ENCODE data around the gene STK24.

Gene STK24

GRCh38 chr13:98460516-98460915, 116.4 kb downstream of the STK24 start:
- Histone ChIP-seq H3K4me3 (ENCODE audit: low read depth in 1 of 2, low read length in 2 of 2) (no peak overlapping the region), H3K9me3 (ENCODE audit: low read length) (no peaks in the 10 kb centered on the region), H3K27ac (ENCODE audit: low read depth, low read length) (no peak overlapping the region), H3K9ac (ENCODE audit: low read length) (no peak overlapping the region), H3K4me1 (ENCODE audit: insufficient read depth, low read length) (peaks cover 25% of the 10 kb centered on the region), H3K36me3 (ENCODE audit: insufficient read depth, low read length) (peaks cover 69% of the 10 kb centered on the region), H3K27me3 (ENCODE audit: control insufficient read depth in 1 of 2, insufficient read depth in 2 of 2, low read length in 2 of 2) (no peaks in the 10 kb centered on the region)

GRCh38 chr13:98459721-98460370, 117.1 kb downstream of the STK24 start:
- H3K9me3 ChIP-seq (ENCODE audit: low read length): no peaks in the 10 kb centered on the region
- peaks cover 63% of the 10 kb centered on the region for H3K36me3 ChIP-seq (ENCODE audit: insufficient read depth, low read length)
- peaks cover 22% of the 10 kb centered on the region for H3K4me1 ChIP-seq (ENCODE audit: insufficient read depth, low read length)
- H3K27ac ChIP-seq (ENCODE audit: low read depth, low read length): no peak overlapping the region
- H3K9ac ChIP-seq (ENCODE audit: low read length): no peak overlapping the region
- H3K27me3 ChIP-seq (ENCODE audit: control insufficient read depth in 1 of 2, insufficient read depth in 2 of 2, low read length in 2 of 2): no peaks in the 10 kb centered on the region
- no peak overlapping the region for H3K4me3 ChIP-seq (ENCODE audit: low read depth in 1 of 2, low read length in 2 of 2)

DNA sequence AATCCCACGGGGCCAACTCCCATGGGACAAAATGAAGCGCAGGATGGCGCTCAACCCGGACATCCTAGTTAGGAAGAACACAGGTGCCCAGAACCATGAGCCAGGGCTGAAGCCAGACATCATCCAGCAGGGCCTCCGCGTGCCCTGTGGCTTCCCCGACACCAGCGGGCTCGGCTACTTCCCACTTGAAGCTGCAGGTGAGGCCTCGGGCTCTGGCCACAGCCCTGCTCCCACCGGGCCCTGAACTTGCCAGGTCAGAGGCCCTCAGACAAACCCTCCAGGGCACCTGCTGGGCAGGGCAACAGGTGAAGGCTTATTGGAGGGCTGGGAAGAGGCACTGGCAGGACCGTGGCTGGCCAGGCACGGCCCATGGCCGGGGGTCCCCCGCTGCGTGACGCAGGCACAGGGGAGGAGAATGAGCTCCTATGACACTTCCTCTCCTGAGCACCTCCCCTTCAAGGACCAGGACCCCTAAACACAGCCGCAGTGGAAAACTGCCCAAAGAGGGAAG, 117.7 kb downstream of the STK24 start:
- no peak overlapping the region for H3K4me3 ChIP-seq (ENCODE audit: low read depth in 1 of 2, low read length in 2 of 2)
- peaks cover 25% of the 10 kb centered on the region for H3K4me1 ChIP-seq (ENCODE audit: insufficient read depth, low read length)
- H3K27me3 ChIP-seq (ENCODE audit: control insufficient read depth in 1 of 2, insufficient read depth in 2 of 2, low read length in 2 of 2): no peaks in the 10 kb centered on the region
- no peak overlapping the region for H3K9ac ChIP-seq (ENCODE audit: low read length)
- no peaks in the 10 kb centered on the region for H3K9me3 ChIP-seq (ENCODE audit: low read length)
- no peak overlapping the region for H3K27ac ChIP-seq (ENCODE audit: low read depth, low read length)
- peaks cover 63% of the 10 kb centered on the region for H3K36me3 ChIP-seq (ENCODE audit: insufficient read depth, low read length)

DNA sequence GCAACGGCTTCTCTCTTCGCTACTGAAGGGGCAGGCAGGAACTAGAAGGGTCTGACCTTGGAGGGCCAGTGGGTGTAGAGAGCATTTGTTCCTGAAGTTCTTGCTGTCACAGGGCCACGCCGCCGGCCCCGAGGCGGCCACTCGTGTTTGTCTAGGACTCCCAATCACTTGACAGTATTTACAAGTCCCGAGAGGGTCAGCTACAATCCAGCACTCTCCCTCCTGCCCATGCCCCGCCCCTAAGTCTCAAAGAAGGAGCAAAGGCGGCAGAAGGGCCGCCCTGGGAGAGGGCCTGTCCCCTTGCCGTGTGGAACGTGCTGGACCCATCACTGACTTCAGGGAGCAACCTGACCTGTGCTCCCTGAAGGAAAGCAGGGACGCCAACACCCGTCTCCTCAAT, 118.5 kb downstream of the STK24 start:
- H3K9ac ChIP-seq (ENCODE audit: low read length): no peak overlapping the region
- H3K27ac ChIP-seq (ENCODE audit: low read depth, low read length): no peak overlapping the region
- peaks cover 25% of the 10 kb centered on the region for H3K4me1 ChIP-seq (ENCODE audit: insufficient read depth, low read length)
- H3K27me3 ChIP-seq (ENCODE audit: control insufficient read depth in 1 of 2, insufficient read depth in 2 of 2, low read length in 2 of 2): no peaks in the 10 kb centered on the region
- H3K36me3 ChIP-seq (ENCODE audit: insufficient read depth, low read length): peaks cover 62% of the 10 kb centered on the region
- no peaks in the 10 kb centered on the region for H3K9me3 ChIP-seq (ENCODE audit: low read length)
- no peak overlapping the region for H3K4me3 ChIP-seq (ENCODE audit: low read depth in 1 of 2, low read length in 2 of 2)

DNA sequence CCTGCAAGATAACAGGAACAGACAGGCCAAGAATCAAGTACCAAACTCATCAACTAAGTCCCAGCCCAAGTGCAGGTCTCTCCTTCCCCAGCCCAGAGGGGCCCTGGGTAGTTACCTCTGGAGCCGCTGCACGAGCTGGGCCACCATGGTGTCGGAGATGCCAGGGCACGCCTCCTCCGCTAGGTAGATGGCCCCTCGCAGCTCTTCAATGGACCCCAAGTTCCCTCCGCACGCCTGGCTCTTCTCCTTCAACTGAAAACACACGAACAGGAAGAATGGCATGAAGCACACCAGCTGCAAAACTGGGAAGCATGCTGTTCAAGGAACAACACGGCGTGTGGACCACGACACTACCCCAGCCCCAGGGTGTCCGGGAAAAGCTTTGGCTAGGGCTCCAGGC, 119.9 kb downstream of the STK24 start:
- Histone ChIP-seq H3K9ac (ENCODE audit: low read length) (no peak overlapping the region), H3K27ac (ENCODE audit: low read depth, low read length) (no peak overlapping the region), H3K4me1 (ENCODE audit: insufficient read depth, low read length) (peaks cover 18% of the 10 kb centered on the region), H3K27me3 (ENCODE audit: control insufficient read depth in 1 of 2, insufficient read depth in 2 of 2, low read length in 2 of 2) (no peaks in the 10 kb centered on the region), H3K36me3 (ENCODE audit: insufficient read depth, low read length) (peaks cover 51% of the 10 kb centered on the region), H3K4me3 (ENCODE audit: low read depth in 1 of 2, low read length in 2 of 2) (no peak overlapping the region), H3K9me3 (ENCODE audit: low read length) (no peaks in the 10 kb centered on the region)

DNA sequence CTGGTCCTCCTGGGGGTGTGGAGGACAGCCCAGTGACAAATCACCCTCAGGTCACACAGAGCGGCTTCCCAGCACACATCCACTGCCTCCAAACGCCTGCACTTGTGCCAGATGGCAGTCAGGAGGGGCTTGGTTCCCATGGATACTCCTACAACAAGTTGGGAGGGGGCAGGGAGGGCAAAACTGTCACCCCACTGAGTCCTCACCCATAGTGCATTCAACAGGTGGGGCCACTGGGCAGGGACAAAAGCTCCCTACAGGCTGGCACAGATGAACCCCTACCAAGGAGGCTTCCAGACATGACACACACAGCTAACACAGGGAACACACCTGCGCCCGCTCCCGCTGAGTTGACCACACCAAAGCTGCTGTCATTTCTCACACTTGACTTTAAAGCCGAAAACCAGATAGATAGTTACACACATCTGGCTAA, 120.5 kb downstream of the STK24 start:
- no peak overlapping the region for H3K27ac ChIP-seq (ENCODE audit: low read depth, low read length)
- peaks cover 47% of the 10 kb centered on the region for H3K36me3 ChIP-seq (ENCODE audit: insufficient read depth, low read length)
- no peak overlapping the region for H3K9ac ChIP-seq (ENCODE audit: low read length)
- H3K27me3 ChIP-seq (ENCODE audit: control insufficient read depth in 1 of 2, insufficient read depth in 2 of 2, low read length in 2 of 2): no peaks in the 10 kb centered on the region
- H3K9me3 ChIP-seq (ENCODE audit: low read length): no peaks in the 10 kb centered on the region
- H3K4me1 ChIP-seq (ENCODE audit: insufficient read depth, low read length): peaks cover 21% of the 10 kb centered on the region
- H3K4me3 ChIP-seq (ENCODE audit: low read depth in 1 of 2, low read length in 2 of 2): no peak overlapping the region

- peak overlapping the region; percentile 25 for H3K27ac ChIP-seq (ENCODE audit: low read depth, low read length)
- H3K4me3 ChIP-seq (ENCODE audit: low read depth in 1 of 2, low read length in 2 of 2): no peak overlapping the region
- H3K9me3 ChIP-seq (ENCODE audit: low read length): no peaks in the 10 kb centered on the region
- H3K4me1 ChIP-seq (ENCODE audit: insufficient read depth, low read length): peaks cover 41% of the 10 kb centered on the region
- no peaks in the 10 kb centered on the region for H3K27me3 ChIP-seq (ENCODE audit: control insufficient read depth in 1 of 2, insufficient read depth in 2 of 2, low read length in 2 of 2)
- peaks cover 34% of the 10 kb centered on the region for H3K36me3 ChIP-seq (ENCODE audit: insufficient read depth, low read length)
- H3K9ac ChIP-seq (ENCODE audit: low read length): no peak overlapping the region
Observed at GRCh38 chr13:98454389-98454881, 122.5 kb downstream of the STK24 start.

- Histone ChIP-seq H3K27me3 (ENCODE audit: control insufficient read depth in 1 of 2, insufficient read depth in 2 of 2, low read length in 2 of 2) (no peaks in the 10 kb centered on the region), H3K27ac (ENCODE audit: low read depth, low read length) (peak overlapping the region; percentile 7), H3K4me1 (ENCODE audit: insufficient read depth, low read length) (peaks cover 53% of the 10 kb centered on the region), H3K9me3 (ENCODE audit: low read length) (no peaks in the 10 kb centered on the region), H3K9ac (ENCODE audit: low read length) (no peak overlapping the region), H3K4me3 (ENCODE audit: low read depth in 1 of 2, low read length in 2 of 2) (no peak overlapping the region), H3K36me3 (ENCODE audit: insufficient read depth, low read length) (peaks cover 33% of the 10 kb centered on the region)
Observed at GRCh38 chr13:98452851-98453843, 123.8 kb downstream of the STK24 start.

- peaks cover 36% of the 10 kb centered on the region for H3K36me3 ChIP-seq (ENCODE audit: insufficient read depth, low read length)
- no peaks in the 10 kb centered on the region for H3K9me3 ChIP-seq (ENCODE audit: low read length)
- no peaks in the 10 kb centered on the region for H3K27me3 ChIP-seq (ENCODE audit: control insufficient read depth in 1 of 2, insufficient read depth in 2 of 2, low read length in 2 of 2)
- peak overlapping the region; percentile 67 for H3K27ac ChIP-seq (ENCODE audit: low read depth, low read length)
- H3K4me1 ChIP-seq (ENCODE audit: insufficient read depth, low read length): peaks cover 54% of the 10 kb centered on the region
- peak overlapping the region; percentile 36 for H3K9ac ChIP-seq (ENCODE audit: low read length)
- no peak overlapping the region for H3K4me3 ChIP-seq (ENCODE audit: low read depth in 1 of 2, low read length in 2 of 2)
Observed at GRCh38 chr13:98451676-98452470, 125.0 kb downstream of the STK24 start.

GRCh38 chr13:98450539-98451111, 126.3 kb downstream of the STK24 start:
- Histone ChIP-seq H3K27ac (ENCODE audit: low read depth, low read length) (peak overlapping the region; percentile 67), H3K9ac (ENCODE audit: low read length) (peak overlapping the region; percentile 36), H3K4me3 (ENCODE audit: low read depth in 1 of 2, low read length in 2 of 2) (no peak overlapping the region), H3K9me3 (ENCODE audit: low read length) (no peaks in the 10 kb centered on the region), H3K27me3 (ENCODE audit: control insufficient read depth in 1 of 2, insufficient read depth in 2 of 2, low read length in 2 of 2) (no peaks in the 10 kb centered on the region), H3K4me1 (ENCODE audit: insufficient read depth, low read length) (peaks cover 54% of the 10 kb centered on the region), H3K36me3 (ENCODE audit: insufficient read depth, low read length) (peaks cover 34% of the 10 kb centered on the region)

All from muscle layer of colon (tissue), 2 donors.